ENCODE measurements around the gene MBD2. TPM values are rescaled to one million over a fixed set of nuclear protein-coding genes. Genes with fewer than 3 reads are reported as not detected.
"Not testable (repeated sequence)": the region's sequence is repeated elsewhere in the genome, so short reads cannot be mapped to it uniquely, and the experiment has no call there.

The MBD2 gene
- total and polyA plus RNA-seq, 7 donors = 16.0 to 44.7 (median 26.9) TPM

DNA sequence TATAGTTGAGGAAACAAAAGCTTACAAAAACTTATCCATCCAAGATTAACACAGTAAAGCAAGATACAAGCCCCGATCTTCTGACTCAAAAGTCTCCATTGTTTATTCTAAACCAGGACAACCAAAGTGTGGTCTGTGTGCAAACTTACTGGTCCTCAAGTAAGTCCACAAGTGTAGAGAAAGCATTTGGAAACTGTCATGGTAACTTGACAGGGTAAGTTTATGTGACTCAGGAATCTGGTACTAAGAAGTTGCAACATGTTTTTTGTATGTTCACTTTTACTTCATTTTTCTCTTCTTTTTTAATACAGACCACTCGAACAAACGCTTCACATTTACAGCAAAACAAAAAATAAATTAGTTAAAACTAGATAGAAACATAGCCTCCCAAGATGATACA is 9.4 kb downstream of the MBD2 start:
- H3K27ac ChIP-seq = no peak overlapping the region
- intact Hi-C loops (cut with DNase I) = no loop called here
- no peaks in the 10 kb centered on the region for H3K9me3 ChIP-seq
- no peak for DNase-seq
- H3K36me3 ChIP-seq (ENCODE audit: insufficient read depth in 1 of 2, low read depth in 1 of 2) = no peaks in the 10 kb centered on the region
- no peak for ATAC-seq
- peaks cover 12% of the 10 kb centered on the region for H3K4me1 ChIP-seq
- no peak overlapping the region for H3K4me3 ChIP-seq
- TF ChIP-seq, protein P1, sequence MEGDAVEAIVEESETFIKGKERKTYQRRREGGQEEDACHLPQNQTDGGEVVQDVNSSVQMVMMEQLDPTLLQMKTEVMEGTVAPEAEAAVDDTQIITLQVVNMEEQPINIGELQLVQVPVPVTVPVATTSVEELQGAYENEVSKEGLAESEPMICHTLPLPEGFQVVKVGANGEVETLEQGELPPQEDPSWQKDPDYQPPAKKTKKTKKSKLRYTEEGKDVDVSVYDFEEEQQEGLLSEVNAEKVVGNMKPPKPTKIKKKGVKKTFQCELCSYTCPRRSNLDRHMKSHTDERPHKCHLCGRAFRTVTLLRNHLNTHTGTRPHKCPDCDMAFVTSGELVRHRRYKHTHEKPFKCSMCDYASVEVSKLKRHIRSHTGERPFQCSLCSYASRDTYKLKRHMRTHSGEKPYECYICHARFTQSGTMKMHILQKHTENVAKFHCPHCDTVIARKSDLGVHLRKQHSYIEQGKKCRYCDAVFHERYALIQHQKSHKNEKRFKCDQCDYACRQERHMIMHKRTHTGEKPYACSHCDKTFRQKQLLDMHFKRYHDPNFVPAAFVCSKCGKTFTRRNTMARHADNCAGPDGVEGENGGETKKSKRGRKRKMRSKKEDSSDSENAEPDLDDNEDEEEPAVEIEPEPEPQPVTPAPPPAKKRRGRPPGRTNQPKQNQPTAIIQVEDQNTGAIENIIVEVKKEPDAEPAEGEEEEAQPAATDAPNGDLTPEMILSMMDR (IDR thresholded peaks at IDR 0.05) = no peak
- 93 to 97% (median 97%) methylated on average over 3 of the region's 3 CpGs for WGBS, 3 donors
- H3K27me3 ChIP-seq (ENCODE audit: insufficient read depth in 3 of 3, low read length in 2 of 3) = no peaks in the 10 kb centered on the region

DNA sequence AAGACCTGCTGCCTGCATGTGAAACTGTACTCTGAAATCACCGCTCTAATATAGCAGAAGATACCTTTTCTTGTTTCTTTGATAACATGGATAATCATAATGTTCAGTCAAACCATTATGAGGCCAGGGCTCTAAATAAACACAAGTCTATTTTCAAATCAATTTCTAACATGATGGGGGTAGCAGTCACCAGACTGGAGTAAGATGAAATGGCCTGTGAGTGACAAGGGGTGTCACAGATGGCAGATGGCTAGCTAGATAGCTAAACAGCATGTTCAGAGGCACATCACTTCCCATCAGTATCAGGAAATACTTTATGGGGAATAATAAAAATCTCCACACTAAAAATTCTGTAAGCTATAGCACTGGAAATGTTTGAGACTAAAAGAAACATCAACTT is 14.0 kb downstream of the MBD2 start:
- peaks cover 27% of the 10 kb centered on the region for H3K4me1 ChIP-seq
- no peak for ATAC-seq
- DNase-seq = no peak
- H3K4me3 ChIP-seq = no peak overlapping the region
- TF ChIP-seq, protein P1 (IDR thresholded peaks at IDR 0.05) = no peak
- no peaks in the 10 kb centered on the region for H3K36me3 ChIP-seq (ENCODE audit: insufficient read depth in 1 of 2, low read depth in 1 of 2)
- 96 to 98% (median 97%) methylated on average over 1 of the region's 1 CpG for WGBS, 3 donors
- no peaks in the 10 kb centered on the region for H3K27me3 ChIP-seq (ENCODE audit: insufficient read depth in 3 of 3, low read length in 2 of 3)
- no peaks in the 10 kb centered on the region for H3K9me3 ChIP-seq
- no peak overlapping the region for H3K27ac ChIP-seq
- intact Hi-C loops (cut with DNase I) = no loop called here

DNA sequence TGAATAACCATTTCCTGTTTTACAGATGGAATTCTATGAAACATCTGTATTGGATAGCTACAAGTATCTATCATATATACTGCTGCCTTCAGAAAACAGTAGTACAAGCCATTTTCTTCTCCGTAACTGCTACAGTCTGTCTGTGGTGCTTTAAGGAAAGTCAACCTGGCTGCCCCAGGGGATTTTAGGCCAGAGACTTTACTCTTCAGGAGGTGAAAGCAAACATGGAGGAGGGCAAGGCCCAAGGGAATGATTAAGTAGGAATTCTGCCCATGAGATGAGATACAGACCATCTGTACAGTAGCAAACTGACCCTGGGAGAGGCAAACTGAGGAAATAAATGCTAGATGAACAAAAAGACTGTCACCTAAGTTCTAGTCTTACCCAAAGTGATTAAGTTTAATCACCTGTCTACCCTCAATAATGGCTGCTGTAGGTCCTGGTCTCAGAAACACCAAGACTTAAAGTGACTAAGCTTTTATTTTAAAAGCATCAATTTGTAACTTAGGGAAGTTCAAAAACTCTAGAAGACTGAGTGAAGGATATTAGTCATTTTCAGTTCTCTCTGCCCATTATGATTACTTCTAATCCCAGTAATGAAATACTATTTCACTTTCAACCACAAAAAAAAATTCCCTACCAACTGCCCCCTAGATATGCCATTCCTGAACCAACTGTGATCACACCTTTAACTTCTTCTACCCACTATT is 14.8 kb downstream of the MBD2 start:
- Histone ChIP-seq H3K9me3 (no peaks in the 10 kb centered on the region), H3K27me3 (ENCODE audit: insufficient read depth in 3 of 3, low read length in 2 of 3) (no peaks in the 10 kb centered on the region), H3K4me1 (peaks cover 30% of the 10 kb centered on the region), H3K4me3 (no peak overlapping the region), H3K36me3 (ENCODE audit: insufficient read depth in 1 of 2, low read depth in 1 of 2) (peaks cover 0 to 2% of the 10 kb centered on the region in 2 donors), H3K27ac (no peak overlapping the region)
- DNase-seq = no peak
- intact Hi-C loops (cut with DNase I) = no loop called here
- TF ChIP-seq, protein P1 (IDR thresholded peaks at IDR 0.05) = no peak
- no peak for ATAC-seq
- 80 to 87% (median 82%) methylated on average over 1 of the region's 1 CpG for WGBS, 3 donors

DNA sequence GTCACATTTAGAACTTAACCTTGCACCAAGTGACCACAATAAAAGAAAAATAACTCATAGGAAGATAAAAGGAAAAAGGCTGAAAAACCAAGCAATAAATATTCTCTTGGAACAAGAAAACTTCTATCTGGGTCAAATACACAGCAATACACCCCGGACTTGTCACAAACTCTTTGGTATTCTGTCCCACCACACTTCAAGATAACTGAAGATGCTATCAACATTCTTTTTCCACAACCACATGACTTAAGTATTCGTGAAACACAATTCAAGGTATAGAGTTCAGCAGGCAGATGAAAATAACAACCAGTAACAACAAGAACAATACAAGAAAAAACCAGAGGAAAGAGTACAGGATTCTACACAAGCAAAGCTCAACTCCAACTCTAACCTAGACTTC is 18.0 kb downstream of the MBD2 start:
- peaks cover 30% of the 10 kb centered on the region for H3K4me1 ChIP-seq
- DNase-seq (no peak), ATAC-seq (no peak)
- TF ChIP-seq, protein P1 (IDR thresholded peaks at IDR 0.05) = no peak
- WGBS, 3 donors = 41 to 51% (median 48%) methylated on average over 2 of the region's 2 CpGs
- H3K27ac ChIP-seq = no peak overlapping the region
- no peaks in the 10 kb centered on the region for H3K9me3 ChIP-seq
- intact Hi-C loops (cut with DNase I) = no loop called here
- peaks cover 2 to 33% of the 10 kb centered on the region in 2 donors for H3K36me3 ChIP-seq (ENCODE audit: insufficient read depth in 1 of 2, low read depth in 1 of 2)
- no peak overlapping the region for H3K4me3 ChIP-seq
- no peaks in the 10 kb centered on the region for H3K27me3 ChIP-seq (ENCODE audit: insufficient read depth in 3 of 3, low read length in 2 of 3)

DNA sequence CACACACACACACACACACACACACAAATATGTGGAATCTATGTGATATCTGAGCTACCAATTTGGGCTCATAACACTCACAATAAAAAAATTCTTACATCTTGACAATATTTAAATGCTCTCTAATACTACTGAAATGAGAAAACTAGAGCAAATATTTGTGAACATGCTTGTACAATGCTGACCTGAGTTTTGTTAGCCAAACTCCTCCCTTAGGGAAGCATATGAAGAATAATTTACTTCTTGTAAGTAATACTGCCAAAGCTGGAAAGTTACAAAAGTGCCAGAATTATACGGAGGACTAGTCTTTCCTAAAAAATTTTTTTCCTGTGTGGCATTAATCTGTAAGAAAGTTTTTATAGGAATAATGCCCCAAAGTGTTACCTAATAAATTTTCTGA is 18.5 kb downstream of the MBD2 start:
- WGBS, 3 donors = 7 to 13% (median 9%) methylated on average over 1 of the region's 1 CpG
- H3K9me3 ChIP-seq = no peaks in the 10 kb centered on the region
- H3K36me3 ChIP-seq (ENCODE audit: insufficient read depth in 1 of 2, low read depth in 1 of 2) = peaks cover 3 to 36% of the 10 kb centered on the region in 2 donors
- TF ChIP-seq, protein P1 (IDR thresholded peaks at IDR 0.05) = no peak
- H3K27me3 ChIP-seq (ENCODE audit: insufficient read depth in 3 of 3, low read length in 2 of 3) = no peaks in the 10 kb centered on the region
- H3K27ac ChIP-seq = no peak overlapping the region
- intact Hi-C loops (cut with DNase I) = no loop called here
- H3K4me3 ChIP-seq = no peak overlapping the region
- ATAC-seq (no peak), DNase-seq (no peak)
- H3K4me1 ChIP-seq = peaks cover 30% of the 10 kb centered on the region

DNA sequence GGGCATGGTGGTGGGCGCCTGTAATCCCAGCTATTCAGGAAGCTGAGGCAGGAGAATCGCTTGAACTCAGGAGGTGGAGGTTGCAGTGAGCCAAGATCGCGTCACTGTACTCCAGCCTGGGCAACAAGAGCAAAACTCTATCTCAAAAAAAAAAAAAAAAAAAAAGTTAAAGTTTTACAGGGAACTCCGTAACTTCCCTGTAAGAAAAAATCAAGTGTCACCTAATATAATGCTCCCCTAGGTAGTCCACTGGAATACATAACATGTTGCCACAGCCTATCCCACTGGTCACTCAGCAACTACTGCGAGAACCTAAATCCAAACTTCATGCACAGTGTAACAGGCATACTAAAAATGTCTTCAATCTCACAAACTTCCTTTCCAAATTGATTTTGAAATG is 19.0 kb downstream of the MBD2 start:
- H3K27me3 ChIP-seq (ENCODE audit: insufficient read depth in 3 of 3, low read length in 2 of 3); H3K9me3 ChIP-seq; H3K27ac ChIP-seq; intact Hi-C loops (cut with DNase I); ATAC-seq; H3K4me3 ChIP-seq; DNase-seq: not testable (repeated sequence)
- WGBS, 3 donors = 79 to 89% (median 80%) methylated on average over 6 of the region's 6 CpGs
- Histone ChIP-seq H3K36me3 (ENCODE audit: insufficient read depth in 1 of 2, low read depth in 1 of 2) (peaks cover 4 to 38% of the 10 kb centered on the region in 2 donors), H3K4me1 (peaks cover 30% of the 10 kb centered on the region)

Data from psoas muscle (tissue), 8 donors.